Dedifferentiated amniotic fluid mesenchymal stem cell (primary cell): ENCODE results near the gene SYT13.
A peak's percentile ranks its signal among the peaks of the same experiment; 100 is the strongest.

Experiments used
- DNase-seq: peaks from one replicate; pipeline ENCODE4 v3.0.0-alpha.2; 2016; ENCODE audit errors: extremely low spot score

Gene SYT13

DNA sequence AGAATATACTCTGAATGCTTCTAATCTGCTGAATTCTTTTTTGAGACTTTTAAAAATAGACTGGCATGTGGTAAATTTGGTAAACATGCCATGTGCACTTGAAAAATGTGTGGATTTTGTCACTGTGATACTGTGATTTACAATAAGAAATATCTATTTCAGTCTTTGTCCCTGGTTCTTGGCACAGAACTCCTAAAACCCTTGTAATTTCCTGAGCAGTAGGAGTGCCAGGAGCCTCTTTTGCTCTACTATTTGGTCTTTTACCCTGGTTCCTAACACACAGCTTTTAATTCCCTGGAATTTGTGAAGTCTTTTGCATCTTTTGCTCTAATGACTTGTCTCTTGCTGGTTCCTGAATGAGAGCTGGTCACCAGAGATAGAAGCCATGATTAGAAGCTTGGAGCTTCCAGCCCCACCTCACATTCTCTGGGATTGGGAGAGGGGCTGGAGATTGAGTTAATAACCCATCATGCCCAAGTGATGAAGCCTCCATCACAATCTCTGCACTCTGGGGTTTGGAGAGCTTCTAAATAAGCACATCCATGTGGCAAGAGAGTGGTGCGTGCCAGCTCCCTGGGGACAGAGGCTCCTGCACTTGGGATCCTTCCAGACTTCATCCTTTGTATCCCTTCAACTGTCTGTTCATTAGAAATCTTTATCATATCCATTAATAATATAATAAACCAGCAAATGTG is 27.2 kb upstream of the SYT13 start:
- no peak for DNase-seq

DNA sequence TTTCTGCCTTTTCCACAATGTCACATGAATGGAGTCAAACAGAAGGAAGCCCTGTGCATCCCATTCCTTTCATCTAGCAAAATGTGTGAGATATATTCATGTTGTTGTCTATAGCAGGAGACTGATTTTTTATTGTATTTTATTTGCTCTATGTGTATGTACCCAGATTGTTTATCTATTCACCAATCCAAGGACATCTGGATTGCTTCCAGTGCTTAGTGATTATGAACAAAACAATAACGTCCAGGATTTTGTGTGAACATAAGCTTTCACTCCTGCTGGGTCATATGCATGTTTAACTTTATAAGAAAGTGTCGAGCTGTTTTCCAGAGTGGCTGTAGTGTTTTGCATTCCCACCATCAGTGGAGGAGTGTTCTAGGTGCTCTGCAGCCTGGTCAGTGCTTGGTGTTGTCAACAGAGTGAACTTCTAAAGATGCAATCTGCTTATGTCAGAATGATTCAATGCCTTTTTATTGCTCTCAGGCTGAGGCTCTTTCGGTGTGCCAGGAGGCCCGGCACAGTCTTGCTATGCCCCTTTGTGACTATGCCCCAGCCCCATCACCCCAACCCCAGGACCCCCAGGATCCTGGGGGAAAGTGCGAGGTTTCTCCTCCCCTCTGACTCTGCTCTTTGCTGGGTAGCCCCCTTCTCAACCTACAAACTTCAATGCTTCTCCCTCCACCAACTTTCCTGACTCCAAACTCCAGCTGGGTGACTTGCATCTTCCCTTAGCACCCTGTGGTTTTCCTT is 19.9 kb upstream of the SYT13 start:
- DNase-seq, result no peak

DNA sequence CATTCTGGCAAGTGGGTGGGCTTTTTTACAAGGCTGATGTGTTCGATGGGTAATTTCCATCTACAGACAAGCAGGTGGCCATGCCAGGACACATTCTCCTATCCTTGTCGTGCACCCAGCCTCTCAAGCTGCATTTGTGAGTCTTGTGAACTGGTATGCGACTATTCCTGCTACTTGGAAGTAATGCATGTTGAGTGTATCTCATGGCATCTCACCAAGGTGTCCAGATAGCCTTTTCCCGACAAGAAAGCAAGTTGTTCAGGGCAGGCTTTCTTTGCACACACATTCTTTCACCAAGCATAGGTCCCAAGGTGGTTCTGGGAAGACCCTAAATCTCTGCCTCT is 18.8 kb upstream of the SYT13 start:
- no peak for DNase-seq

DNA sequence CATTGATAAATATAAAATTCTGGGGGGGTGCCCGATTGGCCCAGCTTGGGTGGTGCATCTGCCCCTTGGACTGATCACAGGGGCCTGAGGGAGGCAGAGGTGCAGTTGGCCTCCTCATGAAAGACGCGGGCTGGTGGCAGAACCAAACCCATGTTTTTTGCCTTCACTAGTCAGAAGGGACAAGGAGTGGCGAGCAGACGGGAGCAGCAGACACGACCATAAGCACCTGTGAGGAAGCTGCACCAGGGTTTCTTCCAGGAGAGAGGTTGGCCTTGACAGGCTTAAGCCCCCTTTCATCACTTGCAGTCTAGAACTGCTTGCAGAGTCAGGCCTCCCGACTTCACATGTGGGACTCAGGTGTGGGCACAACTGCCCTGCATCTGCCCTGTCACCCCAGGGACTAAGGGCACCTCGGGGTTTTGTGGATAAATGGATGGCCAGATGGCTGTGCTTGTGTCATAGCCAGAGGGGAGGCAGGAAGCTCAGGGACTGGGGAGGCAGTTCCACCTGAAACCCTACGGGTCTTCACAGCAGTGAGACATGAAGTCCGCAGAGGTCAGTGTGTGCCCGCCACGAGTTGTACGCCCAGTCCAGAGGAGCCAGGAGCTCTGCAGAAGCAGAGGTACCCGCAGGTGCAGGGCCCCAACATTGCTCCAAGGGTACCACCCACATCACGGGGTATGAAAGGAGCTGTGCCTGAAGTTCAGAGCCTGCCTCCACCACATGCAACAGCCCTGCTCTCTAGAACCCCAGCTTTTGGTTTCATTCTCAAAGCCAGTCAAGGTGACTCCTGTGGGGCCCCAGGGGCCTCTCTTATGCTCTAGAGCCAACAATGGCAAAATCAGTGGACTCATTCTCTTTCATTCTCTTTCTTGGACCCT is 18.2 kb upstream of the SYT13 start:
- no peak for DNase-seq

DNA sequence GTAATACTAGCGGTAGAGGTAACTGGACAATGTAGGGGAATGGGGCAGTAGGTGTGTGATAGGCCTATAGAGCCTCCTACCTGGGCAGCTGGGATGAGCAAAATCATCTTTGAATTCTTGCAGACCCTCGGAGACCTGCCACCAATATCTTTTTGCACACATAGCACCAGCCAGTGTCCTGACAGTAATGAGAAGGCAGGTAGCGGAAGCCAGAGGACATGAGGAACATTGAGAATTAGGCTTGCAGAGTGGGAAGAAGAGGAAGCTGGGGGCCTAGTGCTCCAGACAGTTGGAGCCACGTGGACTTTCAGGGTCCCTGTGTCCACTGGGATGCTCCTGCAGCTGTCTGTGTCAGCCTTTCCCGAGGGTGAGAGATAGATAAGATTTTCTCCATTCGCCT is 17.2 kb upstream of the SYT13 start:
- DNase-seq, result no peak

DNA sequence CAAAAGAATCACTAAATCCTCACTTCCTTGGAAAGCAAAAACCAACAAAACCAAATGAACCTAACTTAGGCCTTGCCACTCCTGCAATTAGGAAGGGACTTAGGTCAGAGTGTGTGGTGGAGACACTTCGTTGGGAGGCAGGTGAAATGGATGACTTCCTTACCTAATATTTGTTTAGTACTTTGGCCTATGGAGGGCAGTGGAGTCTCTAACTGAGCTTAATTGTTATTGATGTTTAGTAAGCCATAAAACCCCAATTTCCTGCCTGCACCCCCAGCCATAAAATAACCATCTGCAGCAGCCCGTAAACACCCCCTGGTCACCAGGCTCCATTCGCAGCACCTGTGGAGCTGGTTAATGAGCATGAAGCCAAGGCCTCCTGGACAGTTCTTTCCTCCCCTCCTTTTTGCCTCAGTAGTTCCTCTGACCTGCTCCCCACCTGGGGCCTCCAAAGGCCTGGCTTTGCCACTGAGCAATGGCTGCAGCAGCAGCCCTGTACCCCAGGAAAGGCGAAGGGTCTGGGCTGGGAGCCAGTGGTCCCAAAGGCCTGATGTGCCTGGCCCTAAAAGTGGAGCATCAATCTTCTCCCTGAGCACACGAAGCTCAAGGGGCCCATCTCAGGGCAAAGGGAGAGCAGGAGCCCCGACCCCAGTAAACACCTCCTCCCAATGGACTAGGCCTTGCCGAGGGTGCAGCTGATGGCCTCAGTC is 15.6 kb upstream of the SYT13 start:
- DNase-seq, result no peak

DNA sequence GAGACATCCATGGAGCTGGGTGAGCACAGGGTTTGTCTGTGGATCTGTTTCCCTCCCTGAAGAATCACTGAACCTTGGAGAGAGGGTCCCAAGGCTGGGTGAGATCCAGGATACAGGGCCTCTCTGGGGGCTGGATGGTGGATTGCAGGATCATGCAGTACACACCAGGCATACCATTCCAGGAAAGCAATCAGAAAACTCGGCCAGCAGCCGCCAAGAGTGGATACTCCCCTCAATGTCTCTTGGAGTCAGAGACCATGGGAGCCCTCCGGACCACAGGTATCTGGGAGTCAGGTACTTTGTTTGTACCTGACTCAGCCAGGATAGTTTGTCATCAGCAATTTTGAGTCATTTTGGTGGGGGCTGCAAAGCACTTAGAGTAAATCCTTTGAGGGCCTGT is 14.6 kb upstream of the SYT13 start:
- DNase-seq, result no peak

DNA sequence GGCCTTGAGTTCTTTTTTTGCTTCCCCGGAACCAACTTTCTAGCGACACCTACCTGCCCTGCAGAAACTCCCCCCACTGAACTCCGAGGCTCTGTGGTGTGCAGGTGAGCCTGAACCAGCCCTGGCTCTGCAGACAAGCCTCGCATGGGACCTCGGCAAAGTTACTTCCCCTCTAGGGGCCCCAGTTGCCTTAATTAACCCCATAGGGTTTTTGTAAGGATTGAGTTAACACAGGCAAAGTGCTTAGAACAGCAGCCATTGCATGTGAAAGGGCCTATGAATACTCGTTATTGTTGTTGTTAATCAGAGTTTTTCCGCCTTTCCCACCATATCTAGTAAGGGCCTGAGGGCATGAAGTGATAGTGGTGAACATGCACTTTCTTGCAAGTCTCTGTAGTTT is 12.6 kb upstream of the SYT13 start:
- no peak for DNase-seq

DNA sequence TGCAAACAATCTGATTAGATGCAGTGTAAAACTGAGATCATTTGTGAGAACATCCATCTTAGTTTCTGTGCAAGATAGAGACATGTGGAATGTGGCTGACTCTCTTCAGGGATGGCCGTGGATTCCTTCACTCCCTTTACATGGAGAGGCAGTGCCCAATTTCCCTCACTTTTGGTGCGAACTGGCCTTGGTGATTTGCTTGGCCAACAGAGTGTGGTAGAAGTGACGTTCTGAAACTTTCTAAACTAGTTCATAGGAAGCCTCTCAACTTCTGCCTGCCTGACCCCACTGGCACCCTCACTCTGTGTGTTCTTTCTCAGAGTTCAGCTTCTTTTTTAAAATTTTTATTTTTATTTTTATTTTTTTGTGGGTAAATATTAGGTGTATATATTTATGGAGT is 9.9 kb upstream of the SYT13 start:
- DNase-seq, result no peak

DNA sequence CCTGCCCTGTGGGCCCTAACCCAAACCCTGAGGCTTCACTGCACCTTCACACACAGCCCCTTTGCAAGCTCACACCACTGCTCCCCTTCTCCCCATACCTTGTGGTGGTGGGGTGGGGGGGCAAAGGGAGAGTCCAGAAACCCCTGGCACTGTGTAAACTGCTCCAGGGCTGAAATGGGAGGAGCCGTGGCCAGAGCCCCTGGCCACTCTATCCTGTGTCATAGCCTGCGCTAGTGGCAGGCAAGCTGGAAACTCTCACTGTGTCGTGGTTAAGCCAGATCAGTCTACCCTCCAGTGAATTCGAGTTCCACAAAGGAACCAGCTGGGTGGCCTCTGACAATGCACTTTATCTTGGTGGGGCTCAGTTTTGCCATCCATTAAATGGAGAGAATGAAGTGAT is 8.4 kb upstream of the SYT13 start:
- DNase-seq, result no peak

DNA sequence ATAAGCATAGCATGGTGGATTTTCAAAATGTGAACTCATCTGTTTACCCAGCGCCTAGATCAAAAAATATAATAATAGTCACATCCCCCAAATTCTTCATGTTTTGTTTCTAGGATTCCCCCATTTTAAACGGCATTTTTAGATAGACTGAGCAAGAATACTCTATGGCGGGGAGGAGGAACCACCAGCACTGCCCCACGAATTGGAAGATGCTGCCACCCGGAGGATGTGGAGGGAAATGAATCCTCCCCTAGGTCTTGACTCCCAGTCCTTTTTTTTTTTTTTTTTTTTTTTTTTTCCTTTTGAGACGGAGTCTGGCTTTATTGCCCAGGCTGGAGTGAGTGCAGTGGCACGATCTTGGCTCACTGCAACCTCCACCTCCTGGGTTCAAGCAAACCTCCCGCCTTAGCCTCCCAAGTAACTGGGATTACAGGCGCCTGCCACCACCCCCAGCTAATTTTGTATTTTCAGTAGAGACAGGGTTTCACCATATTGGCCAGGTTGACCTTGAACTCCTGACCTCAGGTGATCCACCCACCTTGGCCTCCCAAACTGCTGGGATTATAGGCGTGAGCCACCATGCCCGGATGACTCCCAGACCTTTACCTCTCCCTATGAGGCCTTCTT is 7.5 kb upstream of the SYT13 start:
- peak; percentile 81 for DNase-seq

DNA sequence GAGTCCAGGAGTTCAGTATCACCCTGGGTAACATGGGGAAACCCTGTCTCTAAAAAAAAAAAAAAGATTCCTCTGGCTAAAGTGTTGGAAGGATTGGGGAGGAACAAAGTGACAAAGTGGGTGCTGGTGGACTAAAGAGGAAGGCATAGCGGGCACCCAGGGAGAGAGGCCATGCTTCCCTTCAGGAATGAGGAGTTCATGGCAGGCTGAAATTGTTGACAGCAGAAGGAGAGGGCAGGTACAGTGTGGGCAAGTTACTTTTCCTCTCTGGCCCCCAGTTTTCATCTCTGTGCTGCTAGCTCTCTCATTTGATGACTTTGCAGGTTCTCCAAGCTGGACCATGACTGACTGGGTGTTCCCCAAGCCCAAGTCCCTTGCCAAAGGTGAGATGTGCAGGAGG is 4.4 kb upstream of the SYT13 start:
- no peak for DNase-seq

DNA sequence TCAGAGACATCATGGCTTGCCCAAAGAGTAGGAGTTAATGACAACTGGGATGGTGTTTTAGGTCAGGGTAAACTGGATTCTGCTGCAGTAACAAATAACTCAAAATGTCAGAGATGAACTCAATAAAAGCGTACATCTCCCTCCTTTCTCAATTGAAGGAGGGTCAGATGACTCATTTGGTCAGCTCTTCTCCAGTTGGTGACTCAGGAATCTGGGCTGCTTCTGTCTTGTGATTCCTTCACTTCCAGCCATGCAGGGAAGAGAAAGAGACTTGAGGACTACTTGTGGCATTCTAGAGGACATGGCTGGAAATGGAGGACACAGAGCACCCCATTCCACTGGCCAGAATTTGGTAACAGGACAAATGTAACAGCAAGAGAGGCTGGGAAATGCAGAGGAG is 3.2 kb upstream of the SYT13 start:
- DNase-seq, result no peak

DNA sequence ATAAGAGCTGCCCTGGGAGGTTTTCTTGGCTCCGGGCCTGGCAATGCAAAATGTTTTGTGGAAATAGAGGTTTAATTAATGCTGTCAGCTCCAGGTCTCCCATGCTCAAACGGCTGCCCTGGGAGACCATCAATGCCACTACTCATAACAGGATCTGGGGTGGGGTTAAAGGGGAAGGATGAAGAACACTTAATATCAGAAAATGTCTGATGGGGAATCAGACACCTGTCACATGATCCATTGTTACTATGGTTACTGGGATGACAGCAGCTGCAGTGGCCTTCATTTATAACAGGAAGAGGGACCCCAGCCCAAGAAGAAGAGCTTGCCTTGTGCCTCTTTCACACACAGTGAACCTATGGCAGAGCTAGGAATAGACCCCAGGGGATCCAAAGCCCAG is 2.2 kb upstream of the SYT13 start:
- no peak for DNase-seq

DNA sequence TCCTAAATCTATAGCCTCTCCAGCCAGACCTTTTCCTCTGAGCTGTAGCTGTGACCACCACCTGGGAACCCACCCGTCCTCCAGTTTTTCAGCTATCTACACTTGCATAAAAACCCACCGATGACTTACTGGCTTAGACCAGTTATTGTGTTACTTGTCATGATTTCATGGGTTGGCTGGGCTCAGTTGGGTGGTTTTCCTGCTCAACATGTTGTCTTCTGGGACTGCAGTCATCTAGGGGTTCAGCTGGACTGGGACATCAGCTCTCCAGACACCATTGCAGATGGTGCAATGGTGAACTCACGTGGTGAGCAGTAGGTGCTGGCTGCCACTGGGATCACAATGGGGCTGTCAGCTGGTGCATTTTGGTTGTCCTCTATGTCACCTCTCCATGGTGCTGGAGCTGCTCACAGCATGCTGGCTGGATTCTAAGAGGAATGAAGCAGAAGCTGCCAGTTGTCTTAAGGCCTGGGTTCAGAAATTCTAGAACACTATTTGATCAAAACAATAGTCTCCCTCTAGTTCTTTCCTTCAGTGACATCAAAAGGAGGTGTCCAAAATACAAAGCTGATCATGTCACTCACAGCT is 1.3 kb upstream of the SYT13 start:
- DNase-seq, result no peak

DNA sequence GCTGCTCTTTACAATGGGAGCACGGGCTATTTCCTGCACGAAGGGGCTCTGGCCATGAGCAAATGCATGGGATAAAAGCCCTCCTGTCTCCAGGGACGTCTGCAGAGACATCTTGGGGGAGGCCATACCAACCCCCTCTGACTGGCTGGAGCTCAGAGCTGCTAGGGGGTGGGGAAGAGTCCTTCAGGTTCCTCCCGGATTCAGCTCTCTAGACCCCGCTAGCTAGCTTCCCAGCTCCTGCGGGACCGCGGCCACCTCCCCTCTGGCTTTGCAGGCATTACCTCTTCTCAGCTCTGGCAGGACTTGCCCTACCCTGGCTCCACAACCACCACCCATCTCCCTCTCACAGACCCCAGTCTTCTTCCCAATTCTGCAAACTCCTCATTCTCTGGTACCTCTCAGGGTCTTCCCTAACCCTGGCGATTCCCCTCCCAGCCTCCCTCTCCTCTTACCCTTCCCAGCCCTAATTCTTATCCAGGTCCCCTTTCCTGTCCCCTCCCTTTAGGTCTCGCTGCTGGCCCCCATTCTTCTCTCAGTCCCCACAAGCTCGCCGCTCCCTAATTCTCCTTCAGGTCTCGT is 802 bp downstream of the SYT13 start:
- DNase-seq, result no peak

DNA sequence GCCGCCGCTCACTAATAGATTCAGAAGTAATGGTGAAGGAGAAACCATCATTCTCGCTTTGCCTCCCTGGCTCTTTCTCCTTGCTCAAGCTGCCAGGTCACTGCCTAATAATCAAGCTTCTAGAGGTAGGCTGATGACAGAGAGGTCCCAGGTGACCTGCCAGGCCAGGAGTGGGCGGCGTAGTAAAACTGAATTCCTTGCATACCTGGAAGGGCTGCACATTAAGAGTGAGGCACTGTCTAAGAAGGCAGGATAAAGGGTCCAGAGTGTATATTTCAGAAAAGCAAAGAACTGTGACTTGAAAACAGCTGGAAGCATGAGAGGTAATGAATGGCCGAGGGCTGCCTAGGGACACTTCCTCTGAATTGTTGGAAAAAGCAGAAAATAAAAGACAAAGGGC is 4.1 kb downstream of the SYT13 start:
- no peak for DNase-seq

DNA sequence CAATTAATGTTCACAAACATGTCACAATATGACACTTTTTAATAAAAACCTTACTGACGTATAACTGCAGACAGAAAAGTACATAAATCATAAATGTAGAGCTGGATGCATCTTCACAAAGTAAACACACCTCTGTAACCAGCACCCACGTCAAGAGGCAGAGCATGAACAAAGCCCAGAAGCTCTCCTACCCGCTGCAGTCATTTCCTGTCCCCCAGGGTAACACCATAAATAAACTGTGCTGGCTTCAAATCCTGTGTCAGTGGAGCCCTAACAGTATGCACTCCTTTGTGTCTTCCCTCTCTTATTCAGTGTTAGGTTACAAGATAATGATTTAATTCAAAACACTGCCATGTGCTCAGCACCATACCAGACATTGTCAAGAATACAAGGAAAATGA is 5.7 kb downstream of the SYT13 start:
- no peak for DNase-seq

DNA sequence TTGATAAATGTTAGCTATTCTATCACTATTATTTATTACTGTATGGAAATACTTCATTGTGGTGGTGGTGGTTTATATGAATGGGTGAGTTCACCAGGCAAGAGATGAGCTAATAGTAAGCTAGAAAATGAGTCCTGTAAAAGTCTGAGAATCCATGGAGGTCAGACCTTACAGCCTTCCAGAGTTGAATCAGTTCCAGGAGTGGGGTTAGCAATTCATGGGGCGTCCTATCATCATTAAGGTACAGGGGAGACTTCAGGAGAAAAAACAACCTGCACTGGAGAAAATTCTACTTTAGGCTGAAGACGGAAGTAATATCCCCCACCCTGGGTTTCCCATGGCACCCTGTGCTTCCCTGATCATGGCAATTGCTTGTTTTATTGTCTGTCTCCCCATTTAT is 6.5 kb downstream of the SYT13 start:
- no peak for DNase-seq

DNA sequence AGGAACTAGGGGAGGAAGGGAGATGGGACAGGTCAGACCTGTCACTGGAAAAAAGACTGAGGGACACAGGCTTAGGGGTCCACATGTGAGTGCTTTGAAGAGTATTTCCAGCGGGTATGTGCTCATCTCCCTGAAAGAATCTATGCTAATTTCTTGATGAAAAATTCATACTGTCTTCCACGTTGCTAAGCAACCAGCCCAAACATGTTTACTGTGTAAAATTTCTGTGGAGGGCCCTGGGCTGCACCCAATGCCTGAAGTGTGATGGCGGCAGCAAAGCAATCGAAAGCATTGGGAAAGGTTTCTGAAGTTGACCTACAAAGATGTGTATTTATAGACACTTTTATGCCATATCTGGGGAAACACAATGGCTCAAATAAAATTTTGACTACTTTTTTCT is 7.4 kb downstream of the SYT13 start:
- no peak for DNase-seq

DNA sequence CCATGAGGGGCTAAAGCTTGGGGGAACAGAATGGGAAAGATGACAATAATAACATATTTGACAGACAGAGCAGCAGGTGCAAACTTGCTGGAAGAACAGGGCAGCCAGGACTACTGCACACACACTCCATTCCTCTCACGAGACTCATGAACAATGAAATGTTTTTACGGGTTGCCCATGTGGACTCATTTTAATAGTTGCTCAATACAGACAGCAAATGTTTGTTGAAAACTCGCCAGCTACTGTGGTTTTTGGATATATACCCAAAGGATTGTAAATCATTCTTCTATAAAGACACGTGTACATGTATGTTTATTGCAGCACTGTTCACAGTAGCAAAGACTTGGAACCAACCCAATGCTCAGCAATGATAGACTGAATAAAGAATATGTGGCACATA is 10.3 kb downstream of the SYT13 start:
- no peak for DNase-seq
